Vagina (tissue), 2 donors: ENCODE results near the gene NCEH1. TPM values are rescaled to one million over a fixed set of nuclear protein-coding genes. Genes with fewer than 3 reads are reported as not detected.

Source experiments
- DNase-seq, 2 donors: peaks; one replicate each; pipeline ENCODE4 v3.0.0-alpha.2; 2017; ENCODE audit errors: extremely low spot score in 2 of 2
- H3K27ac ChIP-seq: fragments of 200-600 bp; sonication (generic); one replicate; pipeline ENCODE4 v1.5.1; 2019
- H3K27me3 ChIP-seq: fragments of 200-600 bp; sonication (generic); one replicate; pipeline ENCODE4 v1.5.1; 2019
- H3K36me3 ChIP-seq, 2 donors: fragments of 200-600 bp; sonication (generic); one replicate each; pipeline ENCODE4 v1.5.1; 2017 to 2019
- H3K4me1 ChIP-seq: fragments of 200-600 bp; sonication (generic); one replicate; pipeline ENCODE4 v1.5.1; 2019
- H3K4me3 ChIP-seq, 2 donors: fragments of 200-600 bp; sonication (generic); 1 replicate in 1 of 2; 2 replicates in 1 of 2; pipeline ENCODE4 v1.5.1; 2016 to 2019
- H3K9me3 ChIP-seq: fragments of 200-600 bp; sonication (generic); one replicate; pipeline ENCODE4 v1.5.1; 2019
- CTCF ChIP-seq, 3 experiments: fragments of 450-650 bp in 2 of 3; fragments of 200-600 bp in 1 of 3; sonication (generic) in 1 of 3; IDR thresholded peaks; one replicate each; pipeline ENCODE4 v1.5.1; 2017 to 2019; ENCODE audit warnings: antibody characterized with exemption in 3 of 3, mild to moderate bottlenecking in 2 of 3, moderate library complexity in 2 of 3
- POLR2A ChIP-seq, 2 donors: fragments of 450-650 bp; IDR thresholded peaks; one replicate each; pipeline ENCODE4 v1.6.1; 2017; ENCODE audit warnings: antibody characterized with exemption in 2 of 2, mild to moderate bottlenecking in 2 of 2, moderate library complexity in 2 of 2
- POLR2AphosphoS5 ChIP-seq, 2 donors: sonication (generic); formaldehyde crosslinking; IDR thresholded peaks; one replicate each; pipeline ENCODE4 v1.9.0; 2017; ENCODE audit warnings: antibody characterized with exemption in 2 of 2, mild to moderate bottlenecking in 2 of 2, low read depth in 1 of 2; ENCODE audit not compliant: insufficient read depth in 1 of 2
- intact Hi-C: fragments of 100-400 bp; cut with DNase I; formaldehyde crosslinking; loops from one replicate; pipeline ENCODE4 v1.15.1; 2023
- total RNA-seq: library from RNA; depleted of rRNA; stranded (reverse); fragments of >200 nt; gene quantifications from one replicate; pipeline ENCODE4 v1.2.3, GENCODE V29; 2016

The NCEH1 gene
- total RNA-seq, 1 donor from 2014 or later, result 7.4 TPM

GRCh38 chr3:172608575-172608974 is 102.3 kb downstream of the NCEH1 start:
- no peaks in the 10 kb centered on the region for H3K9me3 ChIP-seq
- no peak for DNase-seq
- H3K27ac ChIP-seq, result peak overlapping the region; percentile 77
- H3K4me1 ChIP-seq, result peaks cover 30% of the 10 kb centered on the region
- no peaks in the 10 kb centered on the region for H3K36me3 ChIP-seq
- TF ChIP-seq POLR2A (IDR thresholded peaks at IDR 0.05) (no peak), POLR2AphosphoS5 (IDR thresholded peaks at IDR 0.05; ENCODE audit: insufficient read depth in 1 of 2, low read depth in 1 of 2) (peak in 1 of 2 donors; percentile 55)
- H3K4me3 ChIP-seq, result no peak overlapping the region
- intact Hi-C loops, result no loop called here
- H3K27me3 ChIP-seq, result no peaks in the 10 kb centered on the region

GRCh38 chr3:172607305-172608121 is 103.4 kb downstream of the NCEH1 start:
- no peak overlapping the region for H3K4me3 ChIP-seq
- H3K27ac ChIP-seq, result peak overlapping the region; percentile 77
- DNase-seq, result no peak
- no peaks in the 10 kb centered on the region for H3K36me3 ChIP-seq
- intact Hi-C loops, result no loop called here
- TF ChIP-seq POLR2AphosphoS5 (IDR thresholded peaks at IDR 0.05; ENCODE audit: insufficient read depth in 1 of 2, low read depth in 1 of 2) (peak in 1 of 2 donors; percentile 59), CTCF (IDR thresholded peaks at IDR 0.05) (no peak), POLR2A (IDR thresholded peaks at IDR 0.05) (no peak)
- peaks cover 30% of the 10 kb centered on the region for H3K4me1 ChIP-seq
- H3K27me3 ChIP-seq, result no peaks in the 10 kb centered on the region
- H3K9me3 ChIP-seq, result no peaks in the 10 kb centered on the region

- TF ChIP-seq POLR2A (IDR thresholded peaks at IDR 0.05), result no peak
- TF ChIP-seq CTCF (IDR thresholded peaks at IDR 0.05), result no peak
- TF ChIP-seq POLR2AphosphoS5 (IDR thresholded peaks at IDR 0.05; ENCODE audit: insufficient read depth in 1 of 2, low read depth in 1 of 2), result no peak
- Histone ChIP-seq H3K27me3 (no peaks in the 10 kb centered on the region), H3K9me3 (no peaks in the 10 kb centered on the region), H3K27ac (no peak overlapping the region), H3K36me3 (no peaks in the 10 kb centered on the region), H3K4me1 (peaks cover 30% of the 10 kb centered on the region), H3K4me3 (no peak overlapping the region)
- intact Hi-C loops, result no loop called here
- no peak for DNase-seq
Observed at GRCh38 chr3:172606021-172606420, 104.8 kb downstream of the NCEH1 start.

- H3K4me3 ChIP-seq, result no peak overlapping the region
- H3K27ac ChIP-seq, result no peak overlapping the region
- DNase-seq, result no peak
- no peaks in the 10 kb centered on the region for H3K36me3 ChIP-seq
- H3K4me1 ChIP-seq, result peaks cover 30% of the 10 kb centered on the region
- TF ChIP-seq POLR2A (IDR thresholded peaks at IDR 0.05), result no peak
- no peak for TF ChIP-seq CTCF (IDR thresholded peaks at IDR 0.05)
- TF ChIP-seq POLR2AphosphoS5 (IDR thresholded peaks at IDR 0.05; ENCODE audit: insufficient read depth in 1 of 2, low read depth in 1 of 2), result no peak
- H3K27me3 ChIP-seq, result no peaks in the 10 kb centered on the region
- intact Hi-C loops, result no loop called here
- H3K9me3 ChIP-seq, result no peaks in the 10 kb centered on the region
Observed at GRCh38 chr3:172604895-172605646, 105.8 kb downstream of the NCEH1 start.

- TF ChIP-seq POLR2AphosphoS5 (IDR thresholded peaks at IDR 0.05; ENCODE audit: insufficient read depth in 1 of 2, low read depth in 1 of 2), result no peak
- TF ChIP-seq CTCF (IDR thresholded peaks at IDR 0.05), result no peak
- TF ChIP-seq POLR2A (IDR thresholded peaks at IDR 0.05), result no peak
- Histone ChIP-seq H3K27me3 (no peaks in the 10 kb centered on the region), H3K4me3 (no peak overlapping the region), H3K9me3 (no peaks in the 10 kb centered on the region), H3K27ac (no peak overlapping the region), H3K36me3 (no peaks in the 10 kb centered on the region), H3K4me1 (no peaks in the 10 kb centered on the region)
- DNase-seq, result no peak
- intact Hi-C loops, result no loop called here
Observed at GRCh38 chr3:172601066-172601832, 109.6 kb downstream of the NCEH1 start.
